ENCODE measurements around the gene ANKRD6. TPM values are rescaled to one million over a fixed set of nuclear protein-coding genes. Genes with fewer than 3 reads are reported as not detected.

Gene ANKRD6
- total RNA-seq, 1 donor from 2014 or later = 13.3 TPM

- TF ChIP-seq, protein P1, sequence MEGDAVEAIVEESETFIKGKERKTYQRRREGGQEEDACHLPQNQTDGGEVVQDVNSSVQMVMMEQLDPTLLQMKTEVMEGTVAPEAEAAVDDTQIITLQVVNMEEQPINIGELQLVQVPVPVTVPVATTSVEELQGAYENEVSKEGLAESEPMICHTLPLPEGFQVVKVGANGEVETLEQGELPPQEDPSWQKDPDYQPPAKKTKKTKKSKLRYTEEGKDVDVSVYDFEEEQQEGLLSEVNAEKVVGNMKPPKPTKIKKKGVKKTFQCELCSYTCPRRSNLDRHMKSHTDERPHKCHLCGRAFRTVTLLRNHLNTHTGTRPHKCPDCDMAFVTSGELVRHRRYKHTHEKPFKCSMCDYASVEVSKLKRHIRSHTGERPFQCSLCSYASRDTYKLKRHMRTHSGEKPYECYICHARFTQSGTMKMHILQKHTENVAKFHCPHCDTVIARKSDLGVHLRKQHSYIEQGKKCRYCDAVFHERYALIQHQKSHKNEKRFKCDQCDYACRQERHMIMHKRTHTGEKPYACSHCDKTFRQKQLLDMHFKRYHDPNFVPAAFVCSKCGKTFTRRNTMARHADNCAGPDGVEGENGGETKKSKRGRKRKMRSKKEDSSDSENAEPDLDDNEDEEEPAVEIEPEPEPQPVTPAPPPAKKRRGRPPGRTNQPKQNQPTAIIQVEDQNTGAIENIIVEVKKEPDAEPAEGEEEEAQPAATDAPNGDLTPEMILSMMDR (IDR thresholded peaks at IDR 0.05) = no peak
- intact Hi-C loops (cut with DNase I) = no loop called here
- H3K9me3 ChIP-seq = no peaks in the 10 kb centered on the region
Measured at GRCh38 chr6:89597372-89597771, 164.4 kb downstream of the ANKRD6 start.

DNA sequence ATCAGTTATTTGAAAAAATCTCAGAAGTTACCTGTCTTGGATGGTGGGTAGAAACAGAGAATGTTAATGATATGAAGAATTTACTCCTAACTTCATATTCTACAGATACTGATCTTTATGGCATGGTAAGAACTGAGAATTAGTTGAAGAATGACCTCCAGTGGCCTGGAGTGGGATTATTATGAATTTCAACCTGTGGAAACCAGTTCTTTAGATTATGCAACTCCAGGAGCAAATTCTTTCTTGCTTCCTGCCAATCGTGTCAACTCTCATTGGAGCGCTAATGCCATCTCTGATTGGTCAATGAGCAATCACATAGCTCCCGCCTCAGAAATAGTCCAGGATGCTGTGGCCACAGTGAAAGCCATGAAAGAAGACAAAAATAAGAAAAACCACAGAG lies 165.0 kb downstream of the ANKRD6 start:
- no peak for TF ChIP-seq POLR2A (IDR thresholded peaks at IDR 0.05)
- TF ChIP-seq POLR2AphosphoS5 (IDR thresholded peaks at IDR 0.05; ENCODE audit: insufficient read depth in 1 of 2, low read depth in 1 of 2) = no peak
- TF ChIP-seq, protein P1 (IDR thresholded peaks at IDR 0.05) = no peak
- intact Hi-C loops (cut with DNase I) = no loop called here
- no peak overlapping the region for H3K4me3 ChIP-seq
- H3K9me3 ChIP-seq = no peaks in the 10 kb centered on the region
- no peaks in the 10 kb centered on the region for H3K27me3 ChIP-seq
- H3K36me3 ChIP-seq = no peaks in the 10 kb centered on the region
- no peak overlapping the region for H3K27ac ChIP-seq
- no peak for DNase-seq (ENCODE audit: extremely low spot score in 2 of 2)
- no peaks in the 10 kb centered on the region for H3K4me1 ChIP-seq

More at GRCh38 chr6:89597372-89597771, 164.4 kb downstream of the ANKRD6 start:
- H3K27ac ChIP-seq = no peak overlapping the region
- H3K27me3 ChIP-seq = no peaks in the 10 kb centered on the region
- DNase-seq (ENCODE audit: extremely low spot score in 2 of 2) = no peak
- no peaks in the 10 kb centered on the region for H3K36me3 ChIP-seq
- H3K4me1 ChIP-seq = no peaks in the 10 kb centered on the region
- no peak overlapping the region for H3K4me3 ChIP-seq

- intact Hi-C loops (cut with DNase I) = no loop called here
- no peak overlapping the region for H3K27ac ChIP-seq
- H3K4me1 ChIP-seq = no peaks in the 10 kb centered on the region
- DNase-seq (ENCODE audit: extremely low spot score in 2 of 2) = no peak
- no peaks in the 10 kb centered on the region for H3K36me3 ChIP-seq
- TF ChIP-seq, protein P1 (IDR thresholded peaks at IDR 0.05) = no peak
- no peak for TF ChIP-seq POLR2A (IDR thresholded peaks at IDR 0.05)
- TF ChIP-seq POLR2AphosphoS5 (IDR thresholded peaks at IDR 0.05; ENCODE audit: insufficient read depth in 1 of 2, low read depth in 1 of 2) = no peak
- no peaks in the 10 kb centered on the region for H3K27me3 ChIP-seq
- H3K4me3 ChIP-seq = no peak overlapping the region
- no peaks in the 10 kb centered on the region for H3K9me3 ChIP-seq
Measured at GRCh38 chr6:89599727-89600126, 166.8 kb downstream of the ANKRD6 start.

DNA sequence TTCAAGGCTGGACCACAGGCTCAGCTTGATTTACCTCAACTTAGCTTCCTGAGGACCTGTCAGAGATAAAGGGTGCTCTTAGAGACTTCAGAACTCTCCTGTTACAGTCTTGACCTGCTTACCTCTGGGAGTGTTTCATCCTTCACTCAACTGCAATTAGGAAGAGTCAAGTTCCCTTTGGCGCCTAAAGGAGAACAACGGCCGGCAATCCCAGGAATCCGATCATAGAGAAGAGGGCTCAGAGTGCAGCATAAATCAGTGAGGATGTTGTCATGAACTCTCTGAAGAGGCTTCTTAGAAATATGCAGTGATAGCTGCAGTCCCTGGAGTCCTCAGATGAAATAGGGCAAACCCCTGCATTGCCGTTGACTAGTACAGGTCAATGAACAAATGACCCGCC lies 169.2 kb downstream of the ANKRD6 start:
- TF ChIP-seq POLR2A (IDR thresholded peaks at IDR 0.05) = no peak
- TF ChIP-seq, protein P1 (IDR thresholded peaks at IDR 0.05) = no peak
- Histone ChIP-seq H3K9me3 (no peaks in the 10 kb centered on the region), H3K4me3 (no peak overlapping the region), H3K36me3 (no peaks in the 10 kb centered on the region), H3K27me3 (no peaks in the 10 kb centered on the region), H3K4me1 (no peaks in the 10 kb centered on the region), H3K27ac (no peak overlapping the region)
- intact Hi-C loops (cut with DNase I) = no loop called here
- DNase-seq (ENCODE audit: extremely low spot score in 2 of 2) = no peak

DNA sequence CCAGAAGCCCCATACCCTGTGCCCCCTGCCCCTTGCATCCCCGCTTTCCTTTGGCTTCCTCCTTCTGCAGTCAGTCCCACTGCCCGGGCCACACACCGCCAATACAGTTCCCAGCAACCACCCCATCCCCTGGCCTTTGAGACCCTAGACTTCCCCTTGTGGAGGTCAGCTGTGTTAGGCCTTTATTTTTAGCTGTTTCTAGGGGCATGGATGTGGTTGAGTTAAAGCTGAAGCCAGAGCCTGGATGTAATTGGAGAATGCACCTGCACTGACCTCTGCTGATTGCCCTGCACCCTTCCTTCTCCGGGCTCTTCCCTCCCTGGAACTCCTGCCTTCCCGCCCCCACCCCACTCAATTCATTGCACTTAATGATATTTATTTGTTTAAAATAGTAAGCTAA lies 171.7 kb downstream of the ANKRD6 start:
- DNase-seq (ENCODE audit: extremely low spot score in 2 of 2) = no peak
- Histone ChIP-seq H3K4me1 (no peaks in the 10 kb centered on the region), H3K27ac (no peak overlapping the region), H3K36me3 (no peaks in the 10 kb centered on the region), H3K4me3 (no peak overlapping the region), H3K9me3 (no peaks in the 10 kb centered on the region), H3K27me3 (no peaks in the 10 kb centered on the region)
- intact Hi-C loops (cut with DNase I) = no loop called here
- TF ChIP-seq POLR2AphosphoS5 (IDR thresholded peaks at IDR 0.05; ENCODE audit: insufficient read depth in 1 of 2, low read depth in 1 of 2) (no peak), POLR2A (IDR thresholded peaks at IDR 0.05) (no peak)
- TF ChIP-seq, protein P1 (IDR thresholded peaks at IDR 0.05) = no peak

All from vagina (tissue), 2 donors.